HG02884 (cell line): ENCODE data around the gene ELP5.

Experiments
- ATAC-seq: cut with Tn5 transposase; IDR thresholded peaks from one replicate; pipeline ENCODE4 v1.9.1; 2021; ENCODE audit warnings: mild to moderate bottlenecking, moderate library complexity; ENCODE audit not compliant: unreplicated experiment

Gene ELP5

GRCh38 chr17:7218758-7219157 lies 33.3 kb upstream of the ELP5 start:
- no peak for ATAC-seq

DNA sequence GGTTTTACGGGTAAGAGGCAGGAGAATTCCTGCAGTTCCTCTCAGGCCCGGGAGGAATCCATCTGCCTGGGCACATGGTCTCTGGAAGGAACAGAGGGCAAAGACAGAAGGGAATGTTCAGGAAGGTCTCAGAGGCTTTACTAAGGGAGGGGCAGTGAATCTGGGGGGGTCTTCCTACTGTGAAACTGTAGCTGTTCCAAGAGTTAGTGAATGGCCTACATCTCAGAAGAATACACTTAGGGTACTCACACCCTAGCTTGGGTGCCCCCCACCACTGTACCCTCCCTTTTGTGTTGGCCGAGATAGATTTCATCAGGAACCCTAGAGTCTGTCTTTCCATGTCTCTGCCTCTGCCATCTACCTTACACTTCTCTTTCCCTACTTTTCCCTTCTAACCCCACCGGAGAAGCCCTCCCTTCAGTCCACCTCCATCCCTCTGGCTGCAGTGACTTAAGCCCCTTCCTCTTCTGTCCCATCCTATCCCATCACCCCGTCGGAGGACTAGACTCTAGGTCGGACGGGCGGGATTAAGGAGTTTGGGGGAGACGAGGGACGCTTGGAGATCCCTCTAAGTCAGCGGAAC lies 32.7 kb upstream of the ELP5 start:
- no peak for ATAC-seq

- ATAC-seq = peak; percentile 48
These were observed 32.0 kb upstream of the ELP5 start, which contains the start of the genes ACADVL and DLG4 for GRCh38 chr17:7219812-7220592. TSS of gene ACADVL (plus strand) at chr17:7219938. CDS start at chr17:7219985, 47 bp downstream. TSS of gene DLG4 (minus strand) at chr17:7219836.

DNA sequence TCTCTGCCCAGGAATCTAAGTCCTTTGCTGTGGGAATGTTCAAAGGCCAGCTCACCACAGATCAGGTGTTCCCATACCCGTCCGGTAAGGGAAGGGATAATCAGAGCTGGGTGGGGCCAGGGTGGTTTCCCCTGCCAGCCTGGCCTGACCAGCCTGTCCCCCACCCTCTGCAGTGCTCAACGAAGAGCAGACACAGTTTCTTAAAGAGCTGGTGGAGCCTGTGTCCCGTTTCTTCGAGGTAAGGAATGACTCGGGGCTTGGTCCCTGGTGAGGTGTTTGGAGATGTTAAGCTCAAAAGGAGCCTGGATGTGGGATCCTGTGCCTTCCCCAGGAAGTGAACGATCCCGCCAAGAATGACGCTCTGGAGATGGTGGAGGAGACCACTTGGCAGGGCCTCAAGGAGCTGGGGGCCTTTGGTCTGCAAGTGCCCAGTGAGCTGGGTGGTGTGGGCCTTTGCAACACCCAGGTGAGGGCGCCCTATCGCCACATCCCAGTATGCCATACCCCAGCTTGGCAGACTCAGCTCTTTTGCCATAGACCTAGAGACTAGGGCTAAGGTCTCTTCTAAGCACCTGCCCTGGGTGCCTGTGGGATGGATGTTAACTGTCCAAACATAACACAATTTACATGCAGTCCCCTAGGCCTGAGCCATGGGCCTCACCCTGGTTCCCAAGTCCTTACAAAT lies 31.3 kb upstream of the ELP5 start:
- ATAC-seq = no peak

DNA sequence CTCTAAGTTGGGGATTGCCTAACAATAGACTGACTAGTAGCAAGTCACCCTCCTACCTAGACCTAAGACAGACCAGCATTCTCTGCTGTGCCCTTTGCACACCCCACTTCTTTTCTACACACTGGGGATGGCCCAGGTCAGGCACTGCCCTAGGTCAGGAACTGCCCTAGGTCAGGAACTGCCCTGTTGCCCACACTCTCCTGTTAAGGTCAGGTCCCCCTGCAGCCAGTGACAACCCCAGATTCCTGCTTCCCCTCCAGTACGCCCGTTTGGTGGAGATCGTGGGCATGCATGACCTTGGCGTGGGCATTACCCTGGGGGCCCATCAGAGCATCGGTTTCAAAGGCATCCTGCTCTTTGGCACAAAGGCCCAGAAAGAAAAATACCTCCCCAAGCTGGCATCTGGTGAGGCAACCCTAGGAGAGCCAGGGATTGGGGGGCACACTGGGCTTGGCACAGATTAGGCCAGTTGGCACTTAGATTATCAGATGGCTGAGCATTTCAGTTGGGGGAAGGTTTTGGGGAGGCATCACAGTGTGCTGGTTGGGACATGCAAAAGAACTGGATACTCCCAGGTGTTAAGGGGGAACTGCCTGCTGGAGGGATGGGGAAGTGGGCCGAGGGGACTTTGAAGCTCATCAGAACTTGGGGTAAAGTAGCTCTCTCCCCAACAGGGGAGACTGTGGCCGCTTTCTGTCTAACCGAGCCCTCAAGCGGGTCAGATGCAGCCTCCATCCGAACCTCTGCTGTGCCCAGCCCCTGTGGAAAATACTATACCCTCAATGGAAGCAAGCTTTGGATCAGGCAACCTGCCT lies 30.5 kb upstream of the ELP5 start:
- no peak for ATAC-seq

DNA sequence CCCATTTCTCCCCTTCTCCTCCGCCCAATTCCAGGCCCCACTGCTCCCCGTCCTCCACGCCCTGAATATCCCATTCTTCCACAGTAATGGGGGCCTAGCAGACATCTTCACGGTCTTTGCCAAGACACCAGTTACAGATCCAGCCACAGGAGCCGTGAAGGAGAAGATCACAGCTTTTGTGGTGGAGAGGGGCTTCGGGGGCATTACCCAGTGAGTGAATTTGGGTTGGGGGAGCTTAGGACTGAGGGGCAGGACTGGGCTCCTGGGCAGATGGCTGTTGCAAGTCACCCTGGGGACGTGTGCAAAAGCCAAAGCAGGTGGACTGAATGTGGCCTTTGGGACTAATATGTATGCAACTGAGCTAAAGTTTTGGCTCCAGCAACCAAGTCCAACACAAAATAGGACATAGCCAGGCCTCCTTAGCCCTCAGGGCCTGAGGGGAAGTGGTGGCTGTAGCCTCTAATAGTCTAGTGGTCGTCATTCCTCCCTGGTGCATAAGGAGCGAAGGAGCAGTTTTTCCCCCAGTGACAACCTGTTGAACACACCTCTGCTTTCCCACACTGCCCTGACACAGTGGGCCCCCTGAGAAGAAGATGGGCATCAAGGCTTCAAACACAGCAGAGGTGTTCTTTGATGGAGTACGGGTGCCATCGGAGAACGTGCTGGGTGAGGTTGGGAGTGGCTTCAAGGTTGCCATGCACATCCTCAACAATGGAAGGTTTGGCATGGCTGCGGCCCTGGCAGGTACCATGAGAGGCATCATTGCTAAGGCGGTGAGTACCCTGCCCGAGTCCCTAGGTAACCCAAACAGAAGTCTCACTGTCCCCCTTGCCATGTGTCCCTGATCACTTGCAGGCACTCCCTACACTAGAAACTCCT lies 29.7 kb upstream of the ELP5 start:
- ATAC-seq = no peak

DNA sequence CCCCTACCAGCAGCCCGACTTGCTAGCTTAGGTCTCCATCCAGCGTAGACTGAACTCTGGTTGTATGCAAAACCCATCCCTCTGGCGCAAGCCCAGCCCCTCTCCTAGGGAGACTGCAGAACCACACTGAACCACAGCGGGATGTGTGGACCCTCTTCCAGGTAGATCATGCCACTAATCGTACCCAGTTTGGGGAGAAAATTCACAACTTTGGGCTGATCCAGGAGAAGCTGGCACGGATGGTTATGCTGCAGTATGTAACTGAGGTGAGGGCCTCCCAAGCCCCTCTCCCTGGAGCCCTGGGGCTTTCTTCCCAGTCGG lies 29.1 kb upstream of the ELP5 start:
- no peak for ATAC-seq

DNA sequence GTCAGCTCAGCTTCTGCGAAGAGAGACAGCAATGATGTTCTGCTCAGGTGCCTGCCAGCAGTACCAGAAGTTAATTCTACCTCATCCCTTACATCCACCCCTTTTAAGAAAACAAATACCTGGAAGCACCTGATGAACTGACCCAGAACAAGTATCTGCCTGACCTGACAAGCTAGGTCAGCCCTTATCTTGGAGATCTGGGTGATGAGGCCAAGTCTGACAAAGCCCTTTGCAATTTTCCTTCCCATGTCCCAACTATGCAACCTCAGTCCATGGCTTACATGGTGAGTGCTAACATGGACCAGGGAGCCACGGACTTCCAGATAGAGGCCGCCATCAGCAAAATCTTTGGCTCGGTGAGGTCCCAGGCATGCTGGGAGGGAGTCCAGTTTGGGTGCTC lies 28.6 kb upstream of the ELP5 start:
- ATAC-seq = no peak

DNA sequence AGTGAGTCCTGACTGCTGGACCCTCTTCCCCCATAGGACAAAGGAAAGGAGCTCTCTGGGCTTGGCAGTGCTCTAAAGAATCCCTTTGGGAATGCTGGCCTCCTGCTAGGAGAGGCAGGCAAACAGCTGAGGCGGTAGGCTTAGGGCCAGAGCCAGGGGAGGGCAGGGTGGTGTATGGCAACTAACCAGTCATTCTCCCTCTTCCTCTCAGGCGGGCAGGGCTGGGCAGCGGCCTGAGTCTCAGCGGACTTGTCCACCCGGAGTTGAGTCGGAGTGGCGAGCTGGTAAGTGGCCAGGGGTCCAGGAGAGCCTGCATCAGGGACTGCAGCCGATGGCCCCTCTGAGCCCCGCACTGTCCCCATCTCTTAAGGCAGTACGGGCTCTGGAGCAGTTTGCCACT lies 27.9 kb upstream of the ELP5 start:
- no peak for ATAC-seq

- ATAC-seq = no peak
These were observed 27.3 kb upstream of the ELP5 start for GRCh38 chr17:7224661-7225111.

DNA sequence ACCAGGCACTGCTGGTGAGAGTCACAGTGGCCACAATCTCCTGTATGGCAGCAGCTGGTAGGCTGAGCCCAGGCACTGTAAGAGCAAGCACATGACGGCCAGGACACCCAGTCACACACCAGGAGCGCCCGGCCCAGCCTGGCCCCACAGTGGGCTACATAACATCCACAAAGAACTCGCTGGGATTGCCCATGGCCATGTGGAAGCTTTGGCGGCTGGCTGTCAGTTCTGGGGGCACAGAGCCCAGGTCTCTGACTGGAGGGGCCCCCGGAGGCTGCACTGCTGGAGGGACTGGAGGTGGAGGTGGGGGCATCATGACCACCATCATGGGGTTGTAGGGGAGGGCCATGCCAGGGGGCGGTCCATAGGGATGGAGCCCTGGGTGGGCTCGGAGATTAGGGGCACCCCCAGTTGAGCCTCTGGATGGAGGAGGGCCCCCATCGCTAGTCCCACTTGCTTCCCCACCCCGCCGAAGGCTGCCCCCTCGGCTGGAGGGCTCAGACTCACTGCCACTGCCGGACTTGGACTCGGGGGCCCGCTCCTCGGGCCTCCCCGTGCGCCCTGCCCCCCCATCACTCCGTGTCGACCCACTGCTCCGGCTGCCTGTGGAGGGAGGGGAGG lies 26.2 kb upstream of the ELP5 start:
- no peak for ATAC-seq

- ATAC-seq = no peak
These were observed 25.0 kb upstream of the ELP5 start for GRCh38 chr17:7226721-7227710.

GRCh38 chr17:7228920-7229319 lies 23.1 kb upstream of the ELP5 start:
- ATAC-seq = no peak

DNA sequence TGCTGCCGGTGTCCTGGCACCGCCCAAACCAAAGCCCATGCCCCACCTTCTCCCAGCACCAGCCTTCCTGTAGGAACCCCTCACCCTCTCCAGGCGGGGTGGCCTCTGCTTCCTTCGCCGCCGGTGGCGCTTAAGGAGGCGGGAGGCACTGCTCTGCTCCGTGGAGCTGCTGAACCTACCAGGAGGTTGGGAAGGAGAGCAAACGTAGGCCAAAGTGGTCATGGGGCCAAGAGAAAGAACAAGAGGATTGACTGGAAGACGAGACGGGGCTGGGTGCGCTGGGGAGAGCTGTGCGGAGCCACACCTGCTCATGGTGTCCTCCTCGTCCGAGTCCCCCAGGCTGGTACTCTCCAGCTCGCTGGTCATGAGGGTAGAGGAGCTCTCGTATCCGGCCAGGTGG lies 22.5 kb upstream of the ELP5 start:
- no peak for ATAC-seq

DNA sequence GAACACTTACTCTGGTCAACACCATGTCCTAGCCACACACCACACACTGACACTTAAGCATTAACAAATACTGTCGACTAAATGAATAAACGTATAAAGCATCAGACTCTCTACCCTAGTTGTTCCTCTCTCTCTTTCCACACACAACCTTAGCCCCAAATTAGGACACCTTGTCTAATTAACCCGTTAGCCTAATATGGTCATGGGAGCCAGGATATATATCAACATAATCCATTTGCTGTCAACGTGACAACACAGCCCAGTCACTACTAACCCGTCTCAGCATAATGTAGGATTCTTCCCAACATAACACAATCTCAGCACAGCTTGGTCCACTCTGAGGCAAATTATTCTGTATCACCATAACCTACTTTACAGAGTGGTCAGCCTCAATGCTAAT lies 19.9 kb upstream of the ELP5 start:
- ATAC-seq = no peak

DNA sequence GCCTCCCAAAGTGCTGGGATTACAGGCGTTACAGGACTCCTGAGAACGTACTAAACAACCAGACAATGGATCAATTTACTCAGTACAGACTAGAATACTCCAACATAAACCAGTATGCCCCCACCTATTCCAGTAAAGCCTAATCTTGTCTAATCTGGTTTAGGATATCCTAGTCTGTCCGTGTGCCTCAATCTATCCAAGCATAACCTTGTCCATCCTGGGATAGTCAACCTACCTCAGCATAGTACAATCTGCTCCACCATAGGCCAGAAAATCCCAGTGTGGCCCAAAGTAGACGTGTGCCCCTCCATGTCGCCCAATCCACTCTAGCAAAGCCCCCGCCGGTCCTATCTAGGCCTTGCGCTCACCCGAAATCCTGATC lies 18.3 kb upstream of the ELP5 start:
- ATAC-seq = no peak

DNA sequence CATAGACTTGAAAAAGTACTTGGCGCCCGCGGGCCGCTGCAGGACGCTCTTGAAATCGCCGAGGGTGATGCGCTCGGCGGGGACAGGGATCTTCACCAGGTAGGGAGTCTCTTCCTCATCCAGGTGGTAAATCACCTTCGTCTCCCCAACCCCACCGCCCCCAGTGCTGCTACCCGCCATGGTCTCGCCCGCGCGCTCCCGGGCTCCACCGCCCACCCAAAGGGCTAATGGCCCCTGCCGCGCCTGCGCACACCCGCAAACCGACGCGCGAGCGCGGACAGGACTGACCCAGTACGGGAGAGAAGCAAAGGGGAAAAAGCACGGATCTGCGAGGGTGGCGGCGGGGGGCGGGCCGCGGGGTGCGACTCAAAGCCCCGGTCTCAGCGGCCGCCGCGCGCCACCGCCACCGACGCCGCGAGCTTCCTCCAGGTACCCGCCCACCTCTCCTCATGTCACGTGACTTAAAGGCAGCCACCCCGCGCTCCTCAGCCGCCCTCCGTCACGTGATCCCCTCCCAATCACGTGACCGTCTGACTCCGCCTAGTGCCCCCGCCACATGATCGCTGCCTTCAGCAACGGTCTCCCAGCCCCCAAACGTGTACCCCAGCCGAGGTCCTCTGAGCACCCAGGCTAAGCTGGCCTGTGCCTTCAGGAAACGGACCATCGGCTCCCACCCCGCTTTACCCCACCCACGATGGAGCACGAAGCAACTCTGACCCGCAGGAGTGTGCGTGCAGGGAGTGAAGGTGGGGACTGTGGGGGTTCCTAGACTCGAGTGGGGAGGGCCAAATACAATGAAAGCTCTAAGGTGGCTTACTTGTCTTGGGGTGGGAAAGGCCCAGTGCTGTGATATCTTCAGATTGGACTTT lies 17.7 kb upstream of the ELP5 start, which contains the start of gene DVL2:
DVL2 (minus strand) TSS at position 435 of the 869 bp plus-strand sequence; CDS start at position 180, 255 bp downstream.
- peak; percentile 36 for ATAC-seq
